Stimulated activated naive B cell treated with anti-CD40 and anti-IgM and Interleukin-4, amounts not matched to agents 10 μg/mL and 1 μg/mL and 100 μg/mL, for 72 hours (primary cell): ENCODE measurements around the gene ANKS1B.
"Not testable (repeated sequence)": the region's sequence is repeated elsewhere in the genome, so short reads cannot be mapped to it uniquely, and the experiment has no call there.

ENCODE experiments used
- ATAC-seq, 2 donors: fragments of 150-1000 bp; cut with Tn5 transposase; replicated peaks; 2 replicates each; pipeline ENCODE4 v1.10.0; 2021; ENCODE audit warnings: moderate library complexity in 1 of 2
- DNase-seq: peaks from one replicate; pipeline ENCODE4 v3.0.0; 2021
- H3K27ac Mint-ChIP-seq: one replicate; pipeline ENCODE4 v1.8.0; 2022; ENCODE audit warnings: mild to moderate bottlenecking, mixed read lengths
- H3K27me3 Mint-ChIP-seq, 2 donors: one replicate each; pipeline ENCODE4 v1.8.0; 2022; ENCODE audit warnings: mixed read lengths in 2 of 2
- H3K36me3 Mint-ChIP-seq, 2 donors: one replicate each; pipeline ENCODE4 v1.8.0; 2022; ENCODE audit warnings: mixed read lengths in 2 of 2, mild to moderate bottlenecking in 1 of 2
- H3K4me1 Mint-ChIP-seq, 2 donors: one replicate each; pipeline ENCODE4 v1.8.0; 2022; ENCODE audit warnings: mixed read lengths in 2 of 2, mild to moderate bottlenecking in 1 of 2
- H3K4me3 Mint-ChIP-seq, 2 donors: one replicate each; pipeline ENCODE4 v1.8.0; 2022; ENCODE audit warnings: mild to moderate bottlenecking in 2 of 2, mixed read lengths in 2 of 2, moderate library complexity in 1 of 2
- H3K9me3 Mint-ChIP-seq, 2 donors: one replicate each; pipeline ENCODE4 v1.8.0; 2022; ENCODE audit warnings: mixed read lengths in 2 of 2, mild to moderate bottlenecking in 1 of 2

The ANKS1B gene

DNA sequence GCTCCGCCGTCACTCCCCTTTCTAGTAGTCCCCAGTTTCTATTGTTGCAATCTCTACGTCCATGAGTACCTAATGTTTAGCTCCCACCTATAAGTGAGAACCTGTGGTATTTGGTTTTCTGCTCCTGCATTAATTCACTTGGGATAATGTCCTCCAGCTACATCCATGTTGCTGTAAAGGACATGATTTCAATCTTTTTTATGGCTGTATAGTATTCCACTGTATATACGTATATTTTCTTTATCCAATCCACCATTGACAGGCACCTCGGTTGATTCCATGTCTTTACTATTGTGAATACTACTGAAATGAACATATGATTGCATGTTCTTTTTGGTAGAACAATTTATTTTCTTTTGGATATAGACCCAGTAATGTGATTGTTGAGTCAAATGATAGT lies 114.7 kb downstream of the ANKS1B start:
- peaks cover 2 to 5% of the 10 kb centered on the region in 2 donors for H3K9me3 Mint-ChIP-seq
- no peak for ATAC-seq
- no peaks in the 10 kb centered on the region for H3K27me3 Mint-ChIP-seq
- H3K36me3 Mint-ChIP-seq, result no peaks in the 10 kb centered on the region
- no peak overlapping the region for H3K27ac Mint-ChIP-seq
- H3K4me3 Mint-ChIP-seq, result no peak overlapping the region
- DNase-seq, result no peak
- H3K4me1 Mint-ChIP-seq, result no peaks in the 10 kb centered on the region

DNA sequence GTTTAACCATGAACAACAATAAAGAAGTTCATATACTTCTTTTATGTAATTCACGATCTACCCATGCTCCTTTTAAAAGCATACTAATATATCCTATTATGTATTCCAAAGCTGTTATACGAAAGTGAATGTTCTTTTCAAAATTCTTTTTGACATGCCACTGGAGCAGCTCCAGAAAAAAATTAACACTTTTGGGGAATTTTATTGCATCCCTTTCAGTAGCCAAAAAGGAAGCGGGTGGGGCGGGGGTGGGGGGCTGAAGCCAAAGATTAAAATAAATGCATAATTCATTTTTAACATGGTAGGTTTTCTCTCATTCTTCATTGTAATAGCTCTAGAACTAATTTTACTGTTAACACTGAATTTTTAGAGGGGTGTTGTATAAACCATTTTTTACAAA lies 123.0 kb downstream of the ANKS1B start:
- Mint-ChIP-seq H3K4me1 (no peaks in the 10 kb centered on the region), H3K36me3 (no peaks in the 10 kb centered on the region), H3K4me3 (no peak overlapping the region), H3K27me3 (no peaks in the 10 kb centered on the region), H3K9me3 (no peaks in the 10 kb centered on the region), H3K27ac (no peak overlapping the region)
- ATAC-seq, result no peak
- DNase-seq, result no peak

DNA sequence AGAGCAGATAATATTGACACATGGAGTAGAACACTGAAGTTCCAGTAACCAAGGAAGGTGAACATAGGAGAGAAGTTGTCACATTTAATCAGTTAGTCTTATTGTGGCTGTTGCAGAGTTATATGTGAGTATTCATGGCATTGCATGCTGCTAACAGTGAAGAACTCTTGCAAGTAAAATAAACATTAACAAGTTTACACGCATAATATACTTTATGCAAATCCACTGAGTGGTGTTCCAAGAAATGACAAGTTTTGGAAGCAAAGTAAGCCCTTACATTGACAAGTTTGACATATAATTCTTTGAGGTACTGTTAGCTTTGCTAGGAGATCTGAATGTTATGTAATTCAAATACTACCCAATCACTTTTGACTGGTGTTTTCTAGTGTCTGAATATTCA lies 125.6 kb downstream of the ANKS1B start:
- H3K4me3 Mint-ChIP-seq, result no peak overlapping the region
- DNase-seq (no peak), ATAC-seq (no peak)
- H3K27me3 Mint-ChIP-seq, result no peaks in the 10 kb centered on the region
- no peak overlapping the region for H3K27ac Mint-ChIP-seq
- no peaks in the 10 kb centered on the region for H3K4me1 Mint-ChIP-seq
- peaks cover 3 to 10% of the 10 kb centered on the region in 2 donors for H3K9me3 Mint-ChIP-seq
- H3K36me3 Mint-ChIP-seq, result no peaks in the 10 kb centered on the region

DNA sequence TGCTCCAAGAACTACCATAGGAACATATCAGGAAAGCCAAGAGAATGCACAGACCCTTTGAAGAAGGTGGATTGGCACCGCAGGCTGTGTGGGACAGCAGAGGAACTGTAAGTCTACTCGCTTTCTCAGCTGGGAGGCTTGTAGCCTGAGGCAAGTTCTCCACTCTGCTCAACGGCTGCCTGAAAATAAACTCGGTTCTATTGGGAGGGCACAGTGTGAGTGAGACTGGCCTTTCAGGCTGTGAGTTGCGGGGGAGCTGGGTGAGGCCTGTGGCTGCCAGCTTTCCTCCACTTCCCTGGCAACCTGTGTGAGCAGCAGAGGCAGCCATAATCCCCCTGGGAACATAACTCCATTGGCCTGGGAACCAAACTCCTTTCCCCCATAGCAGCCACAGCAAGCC lies 132.1 kb downstream of the ANKS1B start:
- no peaks in the 10 kb centered on the region for H3K27me3 Mint-ChIP-seq

DNA sequence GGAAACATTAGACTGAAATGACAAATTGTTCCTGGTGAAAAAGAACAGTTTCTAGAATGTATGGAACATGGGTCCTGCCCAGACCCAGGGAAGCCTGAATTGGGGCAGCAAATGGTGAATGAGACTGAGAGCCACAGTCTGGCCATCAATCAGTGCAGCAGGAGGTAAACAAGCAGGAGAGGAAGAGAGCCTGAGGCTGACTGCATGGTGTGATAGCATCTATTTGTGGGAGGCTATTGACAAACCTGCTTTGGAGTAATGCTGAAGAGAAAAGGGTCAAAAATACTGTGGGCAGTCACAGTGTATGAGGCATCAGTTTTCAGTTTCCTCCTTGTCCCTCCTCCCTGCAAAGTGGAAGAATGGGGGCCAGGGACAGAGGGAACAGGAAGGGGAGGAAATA lies 136.8 kb downstream of the ANKS1B start:
- no peaks in the 10 kb centered on the region for H3K36me3 Mint-ChIP-seq
- H3K27me3 Mint-ChIP-seq, result no peaks in the 10 kb centered on the region
- H3K9me3 Mint-ChIP-seq, result peaks cover 0 to 3% of the 10 kb centered on the region in 2 donors
- no peaks in the 10 kb centered on the region for H3K4me1 Mint-ChIP-seq
- H3K4me3 Mint-ChIP-seq, result no peak overlapping the region
- H3K27ac Mint-ChIP-seq, result no peak overlapping the region
- ATAC-seq (no peak), DNase-seq (no peak)

More for the DNA sequence above, 132.1 kb downstream of the ANKS1B start:
- Mint-ChIP-seq H3K36me3 (no peaks in the 10 kb centered on the region), H3K4me3 (no peak overlapping the region), H3K27ac (no peak overlapping the region), H3K4me1 (no peaks in the 10 kb centered on the region), H3K9me3 (peaks cover 3 to 16% of the 10 kb centered on the region in 2 donors)
- no peak for DNase-seq
- no peak for ATAC-seq

DNA sequence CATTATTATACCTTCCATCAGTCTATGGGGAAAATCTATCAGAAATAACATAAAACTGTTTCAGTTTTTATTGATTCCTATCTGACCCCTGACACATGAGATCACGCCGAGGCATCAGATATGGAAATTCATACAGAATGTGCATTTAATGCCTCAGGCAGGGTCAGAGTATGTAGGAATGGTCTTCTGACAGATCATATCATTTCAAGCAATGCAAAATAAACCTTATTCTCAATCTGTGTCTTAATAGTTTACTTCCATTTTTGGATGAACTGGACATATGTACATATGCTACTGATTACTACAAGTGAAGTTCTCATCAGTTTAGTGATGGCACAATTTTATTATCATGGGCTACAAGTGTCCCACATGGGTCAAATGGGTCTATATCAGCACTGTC lies 150.0 kb downstream of the ANKS1B start:
- H3K4me3 Mint-ChIP-seq, result no peak overlapping the region
- no peaks in the 10 kb centered on the region for H3K36me3 Mint-ChIP-seq
- no peak overlapping the region for H3K27ac Mint-ChIP-seq
- H3K9me3 Mint-ChIP-seq, result no peaks in the 10 kb centered on the region
- no peak for ATAC-seq
- no peak for DNase-seq
- no peaks in the 10 kb centered on the region for H3K27me3 Mint-ChIP-seq
- H3K4me1 Mint-ChIP-seq, result no peaks in the 10 kb centered on the region

DNA sequence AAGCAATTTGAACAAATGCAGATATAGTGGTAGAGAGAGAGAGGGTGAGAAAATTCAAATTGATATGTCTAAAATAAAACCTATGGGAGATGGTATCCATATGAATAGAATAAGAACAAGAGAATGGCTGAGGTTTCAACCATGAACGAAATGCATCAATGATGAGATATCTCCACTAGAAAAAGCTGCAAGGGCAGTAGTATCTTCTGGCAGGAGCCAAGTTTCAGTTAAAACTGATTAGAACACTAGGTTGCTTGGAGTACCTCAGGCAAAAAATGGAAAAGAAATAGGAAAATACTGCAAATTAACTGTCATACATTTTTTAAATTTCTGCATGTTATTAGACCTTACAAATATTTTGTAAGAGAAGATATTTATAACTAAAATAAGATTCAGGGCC lies 151.3 kb downstream of the ANKS1B start:
- H3K27me3 Mint-ChIP-seq, result no peaks in the 10 kb centered on the region
- H3K4me3 Mint-ChIP-seq, result no peak overlapping the region
- no peak for DNase-seq
- no peaks in the 10 kb centered on the region for H3K36me3 Mint-ChIP-seq
- H3K4me1 Mint-ChIP-seq, result no peaks in the 10 kb centered on the region
- ATAC-seq, result no peak
- no peaks in the 10 kb centered on the region for H3K9me3 Mint-ChIP-seq
- H3K27ac Mint-ChIP-seq, result no peak overlapping the region

DNA sequence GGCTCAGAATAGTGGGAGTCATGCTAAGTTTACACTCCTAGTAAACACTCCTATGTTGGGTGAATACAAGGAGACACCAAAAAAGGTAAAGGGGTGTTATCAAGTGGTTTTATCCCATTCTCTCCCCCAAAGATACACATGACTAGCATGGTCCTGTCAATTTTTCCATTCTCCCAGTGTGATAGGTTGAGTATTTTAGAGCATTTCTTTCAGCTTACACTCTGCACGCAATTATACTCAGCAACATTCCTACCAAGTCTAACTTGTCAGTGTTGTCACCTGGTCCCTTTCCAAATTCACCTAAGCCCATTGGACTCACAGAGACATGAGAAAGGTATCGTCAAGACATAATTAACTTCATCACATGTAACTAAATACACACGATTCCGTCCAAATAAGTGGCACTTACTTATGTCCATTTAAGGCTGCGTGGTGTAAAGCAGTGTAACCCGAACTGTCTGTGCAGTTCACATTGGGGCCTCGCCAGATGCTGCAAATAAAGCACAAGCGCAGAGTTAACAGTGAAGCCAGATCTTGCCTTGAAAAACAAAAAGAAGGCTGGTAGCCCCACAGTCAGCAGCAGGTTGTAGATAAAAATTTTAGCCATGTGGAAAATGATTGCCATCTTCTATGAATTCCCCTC lies 159.7 kb downstream of the ANKS1B start:
- Mint-ChIP-seq H3K4me3 (no peak overlapping the region), H3K4me1 (no peaks in the 10 kb centered on the region), H3K27me3 (no peaks in the 10 kb centered on the region), H3K9me3 (no peaks in the 10 kb centered on the region), H3K36me3 (no peaks in the 10 kb centered on the region), H3K27ac (no peak overlapping the region)
- DNase-seq, result no peak
- no peak for ATAC-seq

DNA sequence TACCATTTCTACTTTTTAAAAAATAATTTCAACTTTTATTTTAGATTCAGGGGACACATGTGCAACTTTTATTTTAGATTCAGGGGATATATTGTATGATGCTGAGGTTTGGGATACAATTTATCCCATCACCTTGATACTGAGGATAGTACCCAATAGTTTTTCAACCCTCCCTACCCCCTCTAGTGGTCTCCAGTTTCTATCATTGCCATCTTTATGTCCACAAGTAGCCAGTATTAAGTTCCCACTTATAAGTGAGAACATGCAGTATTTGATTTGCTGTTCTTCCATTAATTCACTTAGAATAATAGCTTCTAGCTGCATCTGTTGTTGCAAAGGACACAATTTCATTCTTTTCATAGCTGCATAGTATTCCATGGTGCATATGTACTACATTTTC lies 162.5 kb downstream of the ANKS1B start:
- H3K27me3 Mint-ChIP-seq, result no peaks in the 10 kb centered on the region
- H3K36me3 Mint-ChIP-seq, result no peaks in the 10 kb centered on the region
- no peaks in the 10 kb centered on the region for H3K9me3 Mint-ChIP-seq
- H3K4me1 Mint-ChIP-seq, result no peaks in the 10 kb centered on the region
- H3K27ac Mint-ChIP-seq, result no peak overlapping the region
- DNase-seq (no peak), ATAC-seq (no peak)
- no peak overlapping the region for H3K4me3 Mint-ChIP-seq

DNA sequence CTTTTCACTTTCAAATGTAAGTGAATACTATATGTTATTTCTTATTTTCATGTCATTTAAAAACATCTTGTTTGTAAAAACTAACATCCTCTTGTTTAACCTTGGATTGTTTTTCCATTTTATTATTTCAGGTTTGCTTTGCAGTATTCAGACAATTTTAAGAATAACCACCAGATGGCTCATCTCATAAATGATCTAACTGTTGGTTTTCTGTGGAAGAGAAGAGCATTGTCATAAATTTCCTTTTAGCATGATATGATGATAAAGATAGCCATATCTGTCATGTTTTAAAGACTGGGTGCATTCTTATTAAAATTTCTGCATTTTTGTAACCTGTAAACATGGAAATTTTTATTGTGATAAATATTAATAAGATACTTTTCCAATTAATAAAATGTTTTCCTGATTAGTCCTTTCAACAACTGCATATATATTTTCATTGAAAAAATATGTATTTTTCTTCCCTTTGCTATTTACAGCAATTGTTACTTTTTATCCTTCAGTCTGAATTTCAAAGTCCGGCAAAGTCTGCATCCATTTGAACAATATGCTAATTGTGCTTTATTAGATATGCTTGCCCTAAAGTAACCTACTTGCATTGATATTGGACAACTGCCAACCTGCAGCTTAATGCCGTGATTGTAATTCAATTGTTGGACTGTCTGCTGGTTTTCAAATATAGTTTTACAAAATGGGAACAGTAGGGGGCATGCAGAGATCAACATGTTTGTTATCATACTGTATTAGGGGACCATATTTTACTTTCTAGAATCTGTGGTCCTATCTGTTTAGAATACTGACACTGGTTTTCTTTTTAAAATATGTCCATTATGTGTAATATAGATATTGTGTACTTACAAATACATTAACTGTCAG lies 173.8 kb downstream of the ANKS1B start:
- H3K36me3 Mint-ChIP-seq, result no peaks in the 10 kb centered on the region
- peaks cover 0 to 1% of the 10 kb centered on the region in 2 donors for H3K27me3 Mint-ChIP-seq
- H3K27ac Mint-ChIP-seq, result no peak overlapping the region
- H3K4me3 Mint-ChIP-seq, result no peak overlapping the region
- no peaks in the 10 kb centered on the region for H3K9me3 Mint-ChIP-seq
- no peak for DNase-seq
- no peak for ATAC-seq
- H3K4me1 Mint-ChIP-seq, result no peaks in the 10 kb centered on the region

DNA sequence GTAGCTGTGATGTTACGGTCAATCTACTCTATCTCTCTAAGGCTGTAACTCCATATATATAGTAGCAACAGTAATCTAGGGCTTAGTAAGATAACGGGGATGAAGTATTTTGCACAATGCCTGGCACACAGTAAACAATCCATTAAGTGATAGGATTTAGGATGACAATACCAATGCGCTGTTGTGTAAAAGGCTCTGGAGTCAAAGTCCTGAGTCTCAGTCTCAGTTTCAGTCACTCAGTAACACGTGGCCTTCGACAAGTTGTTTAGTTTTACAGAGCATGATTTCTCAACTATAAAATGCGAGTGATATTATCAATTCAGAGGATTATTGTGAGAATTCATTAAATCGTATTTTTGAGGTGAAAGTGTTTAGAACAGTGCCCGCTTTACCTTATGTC lies 174.8 kb downstream of the ANKS1B start:
- Mint-ChIP-seq H3K27ac (no peak overlapping the region), H3K9me3 (peaks cover 0 to 1% of the 10 kb centered on the region in 2 donors), H3K27me3 (no peaks in the 10 kb centered on the region), H3K36me3 (no peaks in the 10 kb centered on the region), H3K4me1 (no peaks in the 10 kb centered on the region), H3K4me3 (no peak overlapping the region)
- DNase-seq (no peak), ATAC-seq (no peak)

DNA sequence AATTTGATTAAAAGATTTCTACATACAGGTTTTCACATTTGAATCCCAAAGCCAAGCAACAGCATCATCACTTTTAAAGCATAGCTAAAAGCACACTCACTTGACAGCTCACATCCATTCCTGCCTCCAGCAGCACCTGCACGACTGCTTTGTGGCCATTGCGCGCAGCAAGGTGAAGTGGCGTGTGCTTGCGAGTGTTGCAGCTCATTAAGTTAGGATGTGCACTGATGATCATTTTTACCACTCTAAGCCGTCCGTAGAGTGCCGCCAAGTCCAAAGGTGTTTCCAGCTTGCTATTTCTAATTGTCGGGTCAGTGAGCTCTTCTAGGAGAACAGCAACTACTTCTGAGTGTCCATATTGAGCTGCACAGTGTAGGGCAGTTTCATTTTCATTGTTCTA lies 178.4 kb downstream of the ANKS1B start:
- Mint-ChIP-seq H3K36me3 (no peaks in the 10 kb centered on the region), H3K27ac (no peak overlapping the region), H3K27me3 (no peaks in the 10 kb centered on the region), H3K4me3 (no peak overlapping the region), H3K4me1 (no peaks in the 10 kb centered on the region), H3K9me3 (peaks cover 0 to 3% of the 10 kb centered on the region in 2 donors)
- DNase-seq, result no peak
- ATAC-seq, result no peak

DNA sequence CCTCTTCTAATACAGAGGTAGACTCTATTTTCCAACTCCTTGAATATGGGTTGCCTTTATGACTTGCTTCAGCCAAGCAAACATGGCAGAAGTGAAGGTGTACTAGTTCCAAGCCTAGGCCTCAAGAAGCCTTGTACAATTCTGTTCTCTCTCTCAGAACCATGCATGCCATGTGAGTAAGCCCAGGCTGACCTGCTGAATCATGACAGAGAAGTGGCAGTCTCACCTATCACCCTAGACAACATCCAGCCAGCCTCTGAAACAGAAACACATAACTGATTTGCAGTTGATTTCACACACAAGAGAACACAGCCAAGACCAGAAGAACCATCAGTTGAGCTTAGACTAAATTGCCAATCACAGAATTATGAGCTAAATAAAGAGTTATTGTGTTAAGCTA lies 180.0 kb downstream of the ANKS1B start:
- H3K27me3 Mint-ChIP-seq, result no peaks in the 10 kb centered on the region
- H3K9me3 Mint-ChIP-seq, result peaks cover 0 to 3% of the 10 kb centered on the region in 2 donors
- ATAC-seq (no peak), DNase-seq (no peak)
- H3K4me1 Mint-ChIP-seq, result no peaks in the 10 kb centered on the region
- no peak overlapping the region for H3K27ac Mint-ChIP-seq
- H3K36me3 Mint-ChIP-seq, result no peaks in the 10 kb centered on the region
- H3K4me3 Mint-ChIP-seq, result no peak overlapping the region

DNA sequence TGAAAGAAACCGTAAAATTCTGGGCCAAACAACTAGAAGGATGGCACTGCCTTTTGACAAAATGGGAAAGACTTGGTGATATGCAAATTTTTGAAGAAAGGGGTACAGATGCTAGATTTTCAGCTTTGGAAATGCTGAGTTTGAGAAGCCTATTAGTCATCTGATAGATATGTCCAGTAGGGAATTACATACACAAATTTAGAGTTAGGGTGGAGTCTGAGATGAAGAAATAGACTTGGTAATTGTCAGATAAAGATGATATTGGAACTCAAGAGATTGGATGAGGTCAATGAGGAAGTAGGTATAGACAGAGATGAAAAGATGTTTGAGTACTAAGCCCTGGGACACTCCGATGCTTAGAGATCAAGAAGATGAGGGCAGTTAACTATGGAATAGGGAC lies 184.1 kb downstream of the ANKS1B start:
- no peak for DNase-seq
- no peaks in the 10 kb centered on the region for H3K27me3 Mint-ChIP-seq
- H3K36me3 Mint-ChIP-seq, result no peaks in the 10 kb centered on the region
- H3K4me1 Mint-ChIP-seq, result no peaks in the 10 kb centered on the region
- H3K4me3 Mint-ChIP-seq, result no peak overlapping the region
- no peak for ATAC-seq
- peaks cover 0 to 5% of the 10 kb centered on the region in 2 donors for H3K9me3 Mint-ChIP-seq
- no peak overlapping the region for H3K27ac Mint-ChIP-seq

DNA sequence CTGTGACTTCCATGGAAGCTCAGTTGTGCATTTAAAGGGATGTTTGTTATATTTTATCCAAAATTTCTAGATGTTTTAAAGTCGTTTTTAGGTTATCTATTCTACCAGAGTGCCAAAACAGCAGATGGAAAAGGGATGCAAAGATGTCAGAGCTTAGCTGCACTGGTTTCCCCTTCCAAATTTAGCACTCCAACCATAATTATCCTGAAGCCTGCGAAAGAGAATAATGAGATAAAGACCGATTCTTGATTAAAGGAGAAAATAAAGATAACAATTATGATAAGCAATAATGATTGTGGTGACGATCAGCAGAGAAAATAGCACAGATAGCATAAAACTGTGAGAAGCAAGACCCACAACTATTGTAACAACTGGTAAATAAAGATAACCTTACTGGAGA lies 186.8 kb downstream of the ANKS1B start:
- not testable (repeated sequence) for ATAC-seq, H3K4me1 Mint-ChIP-seq, H3K9me3 Mint-ChIP-seq, H3K27me3 Mint-ChIP-seq, H3K36me3 Mint-ChIP-seq, H3K27ac Mint-ChIP-seq, DNase-seq, H3K4me3 Mint-ChIP-seq
